Epithelial cell of prostate (primary cell): ENCODE results near the gene IFT20.
"Not testable (repeated sequence)": the region's sequence is repeated elsewhere in the genome, so short reads cannot be mapped to it uniquely, and the experiment has no call there.

Experiments used
- DNase-seq: peaks from one replicate; pipeline ENCODE4 v3.0.0-alpha.2; 2011; ENCODE audit warnings: low read depth, low spot score
- H3K27ac ChIP-seq: fragments of 450-650 bp; 2 replicates; pipeline ENCODE4 v1.5.1; 2017; ENCODE audit warnings: mild to moderate bottlenecking

The IFT20 gene

GRCh38 chr17:28364665-28365363, 29.5 kb upstream of the IFT20 start, which contains the start of gene SEBOX:
Gene SEBOX, minus strand, starts transcription at chr17:28365199. Its CDS starts 48 bp downstream, at chr17:28365151.
- no peak within 1 kb of the TSS for H3K27ac ChIP-seq
- DNase-seq, result no peak

DNA sequence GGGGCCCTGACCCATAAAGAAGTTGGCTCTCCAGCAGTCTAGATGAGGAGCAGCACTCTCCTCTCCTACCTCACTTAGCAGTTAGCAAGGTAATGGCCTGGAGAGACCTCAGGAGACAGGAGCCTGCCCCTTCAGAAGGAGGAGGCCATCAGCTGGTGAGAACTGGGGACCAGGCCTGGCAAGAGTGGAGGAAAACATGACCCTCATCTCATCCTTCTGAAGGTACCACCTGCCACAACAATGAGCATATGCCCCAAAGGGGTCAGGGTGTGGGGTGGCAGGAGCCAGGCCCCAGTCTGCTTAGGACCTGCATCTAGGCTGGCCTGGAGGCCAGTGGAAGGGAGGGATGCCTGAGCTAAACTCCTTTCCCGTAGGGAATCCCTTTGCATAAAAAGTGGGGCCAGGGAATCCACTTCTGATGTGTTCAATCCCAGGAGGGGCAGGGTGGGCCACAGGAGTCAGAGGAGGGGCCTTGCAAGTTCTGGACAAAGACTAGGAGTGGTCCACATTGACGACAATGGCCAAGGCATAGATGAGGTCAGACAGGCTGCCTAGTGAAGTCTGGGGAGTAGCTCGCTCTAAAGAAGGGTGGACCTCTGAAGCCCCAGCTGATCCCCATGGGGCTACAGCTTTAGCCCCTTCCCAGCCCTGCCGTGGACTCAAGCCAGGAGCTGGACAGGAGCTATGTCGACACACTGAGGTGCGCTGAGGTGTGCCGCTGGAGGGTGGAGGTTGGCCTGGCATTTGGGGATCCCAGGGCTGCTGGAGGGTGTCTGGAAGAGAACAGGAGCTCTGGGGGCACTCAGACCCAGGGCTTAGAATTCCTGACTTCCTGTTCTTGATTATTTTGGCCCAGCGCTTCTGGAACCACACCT, 28.7 kb upstream of the IFT20 start:
- DNase-seq, result no peak
- no peak overlapping the region for H3K27ac ChIP-seq

DNA sequence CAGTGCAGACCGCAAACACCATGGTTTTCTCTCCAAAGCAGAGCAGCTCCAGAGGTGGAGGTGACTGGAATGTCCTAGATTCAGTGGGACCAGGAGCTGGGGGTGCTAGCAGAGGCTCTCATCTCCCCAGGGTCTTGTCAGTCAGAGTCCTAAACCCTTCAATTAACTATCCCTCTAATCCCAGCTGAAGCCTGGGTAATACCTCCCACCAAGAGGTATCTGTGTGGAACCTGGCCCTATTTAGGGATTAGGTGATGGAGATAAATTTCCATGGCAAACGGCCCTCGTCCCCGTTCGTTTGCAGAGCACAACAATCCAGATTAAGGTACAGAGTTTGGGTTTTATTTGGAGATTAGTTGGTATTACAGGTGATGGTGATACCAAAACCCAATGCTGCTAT, 27.9 kb upstream of the IFT20 start:
- no peak overlapping the region for H3K27ac ChIP-seq
- no peak for DNase-seq

DNA sequence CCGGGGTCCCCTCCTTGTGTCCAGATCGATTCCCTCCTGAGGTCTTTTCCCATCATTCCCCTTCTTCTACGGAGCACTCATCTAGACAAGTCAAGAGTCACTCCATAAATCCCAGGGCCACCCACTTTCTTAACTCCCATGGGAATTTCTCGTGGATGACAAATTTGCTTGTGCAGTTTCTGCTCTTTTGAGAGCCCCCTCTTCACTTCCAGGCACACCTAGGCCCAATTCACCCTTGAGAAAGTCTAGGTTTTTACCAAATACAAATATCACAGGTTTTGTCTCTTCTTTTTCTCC, 22.6 kb upstream of the IFT20 start:
- DNase-seq, result no peak
- H3K27ac ChIP-seq, result peak overlapping the region; percentile 53

DNA sequence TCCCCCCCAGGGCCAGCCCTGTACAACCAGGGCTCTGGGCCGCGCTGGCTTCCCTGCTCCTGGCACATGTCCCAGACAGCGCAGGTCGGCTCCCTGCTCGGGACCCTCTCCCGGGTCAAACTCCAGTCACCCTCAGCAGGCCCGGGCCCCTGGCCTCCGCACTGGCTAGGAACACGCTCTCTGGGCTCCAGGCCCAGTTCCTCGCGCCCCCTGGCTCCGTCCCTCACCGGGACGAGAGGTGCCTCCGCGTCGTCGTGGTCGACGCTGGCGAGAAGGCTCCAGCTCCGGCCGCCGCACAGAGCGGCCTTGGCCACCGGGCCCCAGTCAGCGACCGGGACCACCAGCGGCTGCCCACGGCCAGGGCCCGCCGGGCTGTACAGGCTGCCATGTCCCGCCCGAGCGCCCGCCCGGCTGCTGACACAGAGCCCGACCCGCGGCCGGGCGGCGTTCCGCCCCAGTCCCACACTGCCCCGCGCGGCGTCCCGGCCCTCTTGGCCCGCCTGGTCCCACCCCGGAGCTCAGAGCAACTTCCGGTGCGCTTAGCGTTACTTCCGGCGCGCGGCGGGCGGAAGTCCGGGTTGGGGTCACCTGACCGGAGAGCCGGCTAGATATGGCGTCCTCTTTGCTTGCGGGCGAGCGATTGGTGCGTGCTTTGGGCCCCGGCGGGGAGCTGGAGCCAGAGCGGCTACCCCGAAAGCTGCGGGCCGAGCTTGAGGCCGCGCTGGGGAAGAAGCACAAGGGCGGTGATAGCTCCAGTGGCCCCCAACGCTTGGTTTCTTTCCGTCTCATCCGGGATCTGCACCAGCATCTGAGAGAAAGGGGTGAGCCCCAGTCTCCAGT, 22.0 kb upstream of the IFT20 start, which contains the start of gene POLDIP2:
Gene POLDIP2 (minus strand): TSS at position 467 of the 840 bp plus-strand sequence. CDS start 79 bp downstream, at position 388.
- peak; percentile 78 for DNase-seq
- peak within 1 kb of the TSS; percentile 53 for H3K27ac ChIP-seq

GRCh38 chr17:28350271-28350670, 15.0 kb upstream of the IFT20 start:
- H3K27ac ChIP-seq, result no peak overlapping the region
- no peak for DNase-seq

- H3K27ac ChIP-seq, result no peak overlapping the region
- DNase-seq, result no peak
Observed at GRCh38 chr17:28348979-28349378, 13.7 kb upstream of the IFT20 start.

- DNase-seq, result peak; percentile 82
- H3K27ac ChIP-seq, result peak overlapping the region; percentile 85
Observed at GRCh38 chr17:28347261-28347891, 12.1 kb upstream of the IFT20 start.

DNA sequence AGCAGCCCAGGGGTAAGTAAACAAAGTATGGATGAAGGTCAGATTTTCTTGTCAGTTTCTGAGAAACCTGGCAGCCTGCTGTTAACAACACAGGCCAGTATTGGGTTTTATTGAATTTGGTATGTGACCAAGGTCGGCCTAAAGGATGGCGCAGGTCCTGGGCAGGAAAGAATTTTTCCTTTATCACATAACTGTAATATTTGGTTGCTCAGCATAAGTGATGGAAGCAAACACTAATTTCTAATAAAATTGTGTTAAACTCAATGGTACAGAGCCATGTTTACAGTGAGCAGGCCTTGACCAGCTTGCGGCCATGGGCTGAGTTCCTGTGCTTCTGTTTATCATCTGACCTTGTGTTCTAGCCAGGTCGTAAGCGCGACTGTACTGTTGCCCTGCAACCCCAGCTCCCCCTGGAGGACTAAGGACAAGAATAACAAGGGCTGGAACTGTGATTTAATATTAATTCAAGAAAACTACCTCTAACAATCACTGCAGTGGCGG, 11.5 kb upstream of the IFT20 start:
- H3K27ac ChIP-seq, result peak overlapping the region; percentile 85
- no peak for DNase-seq

DNA sequence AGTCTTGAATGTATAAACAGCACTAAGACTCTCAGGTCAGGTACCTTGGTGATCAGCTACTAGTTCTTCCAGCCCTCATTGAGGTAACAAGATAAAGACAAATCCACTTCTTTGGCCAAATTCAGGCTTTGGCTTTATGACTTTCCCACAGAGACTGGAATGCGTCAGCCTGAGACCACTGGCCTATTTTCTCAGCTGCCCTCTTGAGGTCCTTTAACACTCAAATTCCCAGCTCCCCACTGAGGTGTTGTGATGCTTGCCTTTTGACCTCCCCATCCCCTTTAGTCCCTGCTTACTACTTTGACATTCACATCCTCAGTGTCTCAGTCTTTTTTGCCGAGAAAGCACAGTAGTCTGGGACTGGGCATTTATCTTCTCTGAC, 10.9 kb upstream of the IFT20 start:
- no peak for DNase-seq
- H3K27ac ChIP-seq, result peak overlapping the region; percentile 85

DNA sequence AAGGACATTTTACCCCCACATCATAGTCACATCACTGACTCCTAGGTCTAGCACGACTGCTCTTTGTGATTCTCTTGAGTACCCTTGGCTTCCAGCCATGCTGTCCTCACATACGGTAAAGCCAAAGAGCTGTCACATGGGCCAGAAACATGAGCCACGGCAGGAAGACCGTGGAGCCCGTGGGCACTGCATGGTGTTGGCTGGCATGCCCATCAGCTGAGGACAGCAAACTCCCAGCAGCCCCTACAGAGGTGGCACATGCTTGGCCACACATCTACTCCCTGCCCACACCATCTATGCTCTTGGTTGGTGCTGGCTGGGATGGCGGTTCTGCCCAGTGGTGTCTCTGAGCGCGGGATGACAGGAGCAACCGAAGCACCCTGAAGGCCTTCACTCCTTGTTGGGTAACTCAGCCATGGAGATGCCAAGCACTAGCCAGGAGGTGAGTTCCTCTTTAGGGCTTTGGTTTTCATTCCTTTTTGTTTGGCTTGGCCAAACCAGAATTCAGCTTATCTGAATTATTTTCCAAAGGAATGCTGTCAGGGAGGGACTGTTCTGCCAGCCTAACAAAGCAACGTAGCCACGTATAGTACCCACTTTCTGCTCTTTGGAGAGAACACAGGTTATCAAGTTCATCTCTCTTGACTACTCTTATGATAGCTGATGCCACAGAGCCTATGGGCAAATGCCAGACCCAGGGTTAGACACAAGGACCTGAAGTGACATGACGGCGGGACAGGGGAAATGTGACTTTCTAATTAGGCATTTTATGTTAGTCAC, 10.3 kb upstream of the IFT20 start:
- H3K27ac ChIP-seq, result peak overlapping the region; percentile 85
- DNase-seq, result no peak

GRCh38 chr17:28344435-28344901, 9.2 kb upstream of the IFT20 start:
- DNase-seq, result no peak
- no peak overlapping the region for H3K27ac ChIP-seq

GRCh38 chr17:28344011-28344410, 8.7 kb upstream of the IFT20 start:
- DNase-seq, result no peak
- H3K27ac ChIP-seq, result no peak overlapping the region

DNA sequence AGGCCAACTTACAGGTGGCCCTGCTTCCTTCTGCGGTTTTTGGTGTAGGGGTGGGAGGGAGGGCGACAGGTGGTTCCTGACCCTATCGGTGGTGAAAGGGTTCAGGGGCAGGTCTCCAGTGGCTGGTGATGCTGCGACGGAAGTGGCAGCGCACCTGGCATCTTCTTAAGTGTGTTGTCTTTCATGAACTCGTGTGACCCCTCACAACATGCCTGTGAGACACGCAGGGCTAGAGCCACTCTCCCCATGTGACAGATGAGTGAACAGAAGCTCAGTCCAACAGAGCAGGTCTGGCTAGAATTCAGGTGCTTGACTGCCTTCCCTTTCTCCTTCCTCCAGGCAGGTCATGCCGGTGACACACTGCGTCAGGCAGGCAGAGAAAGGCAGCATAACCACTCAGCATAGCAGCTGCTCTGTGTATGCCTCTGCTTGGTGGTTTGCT, 8.2 kb upstream of the IFT20 start:
- no peak for DNase-seq
- H3K27ac ChIP-seq, result no peak overlapping the region

DNA sequence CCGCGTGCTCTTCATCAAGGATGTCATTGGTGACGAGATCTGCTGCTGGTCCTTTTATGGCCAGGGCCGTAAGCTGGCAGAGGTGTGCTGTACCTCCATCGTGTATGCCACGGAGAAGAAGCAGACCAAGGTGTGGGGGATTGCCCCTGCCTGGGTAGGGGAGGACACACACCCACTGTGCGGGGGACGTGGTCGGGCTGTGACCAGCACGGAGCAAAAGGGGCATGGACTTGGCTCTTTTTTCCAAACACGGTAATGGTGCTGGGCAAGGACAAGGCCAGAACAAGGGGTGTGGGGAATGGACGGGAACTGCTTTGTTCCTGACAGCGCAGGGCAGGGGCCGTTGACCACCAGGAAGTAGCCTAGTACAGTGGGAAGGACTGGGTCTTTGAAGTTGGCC, 7.0 kb upstream of the IFT20 start:
- DNase-seq, result no peak
- H3K27ac ChIP-seq, result no peak overlapping the region

- no peak for DNase-seq
- H3K27ac ChIP-seq, result no peak overlapping the region
Observed at GRCh38 chr17:28341516-28341915, 6.2 kb upstream of the IFT20 start.

GRCh38 chr17:28340374-28340773, 5.1 kb upstream of the IFT20 start:
- DNase-seq, result no peak
- no peak overlapping the region for H3K27ac ChIP-seq

DNA sequence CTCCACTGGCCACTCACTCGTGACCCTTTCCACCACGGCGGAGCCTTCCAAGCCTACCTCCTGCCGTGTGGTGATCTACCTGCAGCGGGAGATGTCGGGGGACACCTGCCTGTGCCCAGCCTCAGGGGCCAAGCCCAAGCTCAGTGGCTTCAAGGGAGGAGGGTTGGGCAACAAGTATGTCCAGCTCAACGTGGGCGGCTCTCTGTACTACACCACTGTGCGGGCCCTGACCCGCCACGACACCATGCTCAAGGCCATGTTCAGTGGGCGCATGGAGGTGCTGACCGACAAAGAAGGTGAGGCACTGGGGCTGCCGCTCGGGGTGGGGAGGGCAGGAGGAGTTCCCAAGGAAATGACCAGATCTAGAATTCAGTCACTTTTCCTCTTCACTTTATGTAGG, 4.2 kb upstream of the IFT20 start:
- no peak for DNase-seq
- peak overlapping the region; percentile 99 for H3K27ac ChIP-seq

DNA sequence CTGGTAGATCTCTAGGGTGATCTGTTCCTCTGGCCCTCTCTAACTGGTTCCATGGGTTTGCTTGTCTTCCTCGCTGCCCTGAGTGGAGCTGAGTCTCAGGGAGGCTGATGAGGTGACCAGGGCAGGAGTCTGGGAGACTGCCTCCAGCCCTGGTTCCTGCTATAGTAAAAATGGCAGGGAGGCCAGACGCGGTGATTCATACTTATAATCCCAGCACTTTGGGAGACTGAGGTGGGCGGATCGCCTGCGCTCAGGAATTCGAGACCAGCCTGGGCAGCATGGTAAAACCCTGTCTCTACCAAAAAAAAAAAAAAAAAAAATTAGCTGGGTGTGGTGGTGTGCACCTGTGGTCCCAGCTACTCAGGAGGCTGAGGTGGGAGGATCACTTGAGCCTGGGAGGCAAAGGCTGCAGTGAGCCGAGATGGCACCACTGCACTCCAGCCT, 3.5 kb upstream of the IFT20 start:
- peak overlapping the region; percentile 99 for H3K27ac ChIP-seq
- not testable (repeated sequence) for DNase-seq
